ENCODE data around the gene SLAMF1.

DNA sequence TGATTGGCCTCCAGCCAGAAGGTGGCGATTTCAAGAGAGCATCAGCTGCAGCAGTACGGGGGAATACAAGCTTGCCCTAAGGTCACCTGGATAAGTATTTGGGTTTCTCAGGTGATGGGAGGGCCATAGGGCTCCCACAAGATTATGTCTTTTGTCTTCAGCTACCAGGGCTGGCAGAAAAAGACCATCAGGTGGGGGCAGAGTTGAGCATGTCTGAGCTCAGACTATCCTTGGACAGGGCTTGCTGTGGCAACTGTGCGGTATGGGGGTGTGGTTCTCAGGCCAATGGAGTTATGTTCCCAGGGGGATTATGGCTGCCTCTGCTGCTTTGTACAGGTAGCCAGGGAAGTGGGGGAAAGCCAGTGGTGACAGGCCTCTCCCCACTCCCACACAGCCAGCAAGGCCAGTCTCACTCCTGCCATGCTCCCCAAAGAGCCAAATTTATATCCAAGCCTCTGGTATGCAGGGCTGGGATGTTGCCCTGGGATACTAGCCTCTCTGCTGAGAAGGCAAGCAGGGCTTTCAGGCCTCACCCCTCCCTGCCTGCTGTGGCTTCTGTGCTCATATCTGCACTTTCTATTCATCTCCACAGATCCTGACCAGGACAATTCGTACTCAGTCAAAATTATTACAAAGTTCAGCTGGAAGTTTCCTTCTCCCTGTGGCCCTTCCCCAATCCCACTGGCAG lies 40.9 kb downstream of the SLAMF1 start:
- TF ChIP-seq HMG20A (CRISPR knock-in tag; conservative IDR thresholded peaks at IDR 0.05) (no peak), USF2 (CRISPR knock-in tag; IDR thresholded peaks at IDR 0.05) (no peak), TAF1 (IDR thresholded peaks at IDR 0.05; ENCODE audit: control insufficient read depth, extremely low read depth, insufficient read depth, low read length, severe bottlenecking) (no peak)
